SK-N-SH treated with all-trans-retinoic acid at 6 μM for 48 hours (cell line): ENCODE data around the gene GAS2L3.

ENCODE experiments used
- ATAC-seq: fragments of 200-7000 bp; cut with Tn5 transposase; 3 replicates; pipeline ENCODE4 v1.9.1; 2020; ENCODE audit warnings: mild to moderate bottlenecking, moderate library complexity
- BACH2 ChIP-seq: fragments of 250-450 bp; sonication (Bioruptor Pico); IDR thresholded peaks from 2 replicates; pipeline ENCODE4 v1.9.0; 2021; ENCODE audit warnings: mild to moderate bottlenecking, borderline replicate concordance
- CSDC2 ChIP-seq: fragments of 250-450 bp; sonication (Bioruptor Pico); IDR thresholded peaks from 2 replicates; pipeline ENCODE4 v1.5.0; 2020; ENCODE audit warnings: mild to moderate bottlenecking, moderate library complexity
- ESRRG ChIP-seq: fragments of 250-450 bp; sonication (Bioruptor Pico); IDR thresholded peaks from 2 replicates; pipeline ENCODE4 v1.6.1; 2021; ENCODE audit warnings: mild to moderate bottlenecking
- GLIS3 ChIP-seq: fragments of 250-450 bp; sonication (Bioruptor Pico); IDR thresholded peaks from 2 replicates; pipeline ENCODE4 v1.5.0; 2020; ENCODE audit warnings: mild to moderate bottlenecking, moderate library complexity
- ISL1 ChIP-seq: fragments of 250-450 bp; sonication (Bioruptor Pico); IDR thresholded peaks from 2 replicates; pipeline ENCODE4 v2.1.2; 2022; ENCODE audit warnings: mild to moderate bottlenecking, moderate library complexity
- OSR1 ChIP-seq: fragments of 250-450 bp; sonication (Bioruptor Pico); IDR thresholded peaks from 2 replicates; pipeline ENCODE4 v1.8.0; 2022; ENCODE audit warnings: moderate library complexity, mild to moderate bottlenecking, inconsistent platforms
- PPARA ChIP-seq: fragments of 250-450 bp; sonication (Bioruptor Pico); IDR thresholded peaks from 2 replicates; pipeline ENCODE4 v1.5.0; 2020; ENCODE audit warnings: mild to moderate bottlenecking, borderline replicate concordance
- RARB ChIP-seq: fragments of 250-450 bp; sonication (Bioruptor Pico); IDR thresholded peaks from 2 replicates; pipeline ENCODE4 v1.8.0; 2021; ENCODE audit warnings: mild to moderate bottlenecking, moderate library complexity
- SNAI2 ChIP-seq: fragments of 250-450 bp; sonication (Bioruptor Pico); IDR thresholded peaks from 2 replicates; pipeline ENCODE4 v1.5.0; 2020; ENCODE audit warnings: mild to moderate bottlenecking, moderate library complexity
- TCF4 ChIP-seq: fragments of 250-450 bp; sonication (Bioruptor Pico); IDR thresholded peaks from 2 replicates; pipeline ENCODE4 v1.8.0; 2021; ENCODE audit warnings: mild to moderate bottlenecking, moderate library complexity, borderline replicate concordance
- TOX ChIP-seq: fragments of 250-450 bp; sonication (Bioruptor Pico); IDR thresholded peaks from 2 replicates; pipeline ENCODE4 v1.8.0; 2021; ENCODE audit warnings: mild to moderate bottlenecking, moderate library complexity, borderline replicate concordance
- ZC3H10 ChIP-seq: fragments of 250-450 bp; sonication (Bioruptor Pico); IDR thresholded peaks from 2 replicates; pipeline ENCODE4 v1.5.1; 2021; ENCODE audit warnings: mild to moderate bottlenecking, moderate library complexity
- ZFP3 ChIP-seq: fragments of 250-450 bp; sonication (Bioruptor Pico); IDR thresholded peaks from 2 replicates; pipeline ENCODE4 v1.5.0; 2020; ENCODE audit warnings: mild to moderate bottlenecking, moderate library complexity
- ZNF565 ChIP-seq: fragments of 450-650 bp; formaldehyde crosslinking; conservative IDR thresholded peaks from 2 replicates; pipeline ENCODE4 v1.5.0; 2020; ENCODE audit warnings: low read depth, mild to moderate bottlenecking, moderate library complexity
- ZNF70 ChIP-seq: fragments of 450-650 bp; formaldehyde crosslinking; IDR thresholded peaks from 2 replicates; pipeline ENCODE4 v1.5.0; 2020; ENCODE audit warnings: mild to moderate bottlenecking, moderate library complexity
- ZNF8 ChIP-seq: fragments of 450-650 bp; formaldehyde crosslinking; IDR thresholded peaks from 2 replicates; pipeline ENCODE4 v1.5.0; 2020; ENCODE audit warnings: mild to moderate bottlenecking, moderate library complexity
- TF ChIP-seq, protein P1 (sequence below): fragments of 250-450 bp; sonication (Bioruptor Pico); IDR thresholded peaks from 2 replicates; pipeline ENCODE4 v1.5.1; 2021; ENCODE audit warnings: mild to moderate bottlenecking, moderate library complexity
- TF ChIP-seq, protein P2 (sequence below): fragments of 250-450 bp; sonication (Bioruptor Pico); IDR thresholded peaks from 2 replicates; pipeline ENCODE4 v1.8.0; 2021; ENCODE audit warnings: low read depth, mild to moderate bottlenecking, moderate library complexity, borderline replicate concordance
- TF ChIP-seq, protein P3 (sequence below): fragments of 250-450 bp; sonication (Bioruptor Pico); IDR thresholded peaks from 2 replicates; pipeline ENCODE4 v1.5.0; 2020; ENCODE audit warnings: mild to moderate bottlenecking, moderate library complexity
- TF ChIP-seq, protein P4 (sequence below): fragments of 250-450 bp; sonication (Bioruptor Pico); IDR thresholded peaks from 2 replicates; pipeline ENCODE4 v1.5.1; 2020; ENCODE audit warnings: low read depth, mild to moderate bottlenecking, moderate library complexity
- TF ChIP-seq, protein P5 (sequence below): fragments of 250-450 bp; sonication (Bioruptor Pico); IDR thresholded peaks from 2 replicates; pipeline ENCODE4 v1.8.0; 2020; ENCODE audit warnings: mild to moderate bottlenecking, moderate library complexity, borderline replicate concordance

The GAS2L3 gene

DNA sequence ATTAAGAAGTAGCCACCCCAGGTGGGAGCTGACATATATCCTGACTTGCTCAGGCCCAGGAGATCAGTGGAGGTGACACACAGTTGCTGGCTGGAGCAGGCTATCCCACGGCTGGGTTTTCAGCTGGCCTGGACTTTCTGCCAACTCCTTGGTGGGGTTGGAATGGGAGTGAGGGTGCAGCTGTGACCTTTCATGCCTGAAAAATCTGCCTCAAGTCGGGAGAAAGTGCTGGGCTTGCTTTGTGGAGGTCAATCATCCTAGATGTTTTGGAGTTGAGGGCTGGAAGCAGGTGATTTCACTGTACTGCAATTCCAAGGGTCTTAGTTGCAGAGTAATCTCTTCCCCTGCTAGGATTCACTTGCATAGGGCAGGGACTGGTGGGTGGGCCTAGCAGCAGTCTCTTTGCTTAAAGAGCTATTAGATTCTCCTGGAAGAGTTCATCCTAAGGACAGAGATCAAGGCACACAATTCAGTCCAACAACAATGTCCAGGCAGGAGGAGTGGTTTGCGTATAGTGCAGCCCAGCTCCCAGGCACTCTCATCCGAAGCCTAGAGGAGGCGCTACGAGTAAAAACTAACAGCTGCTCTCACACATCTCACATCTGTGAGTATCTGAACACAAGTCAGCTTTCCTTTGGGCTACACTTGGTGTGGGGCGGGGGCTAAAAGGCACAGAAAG lies 98.1 kb downstream of the GAS2L3 start:
- no peak for TF ChIP-seq TCF4
- no peak for TF ChIP-seq PPARA (CRISPR knock-in tag)
- TF ChIP-seq, protein P1, sequence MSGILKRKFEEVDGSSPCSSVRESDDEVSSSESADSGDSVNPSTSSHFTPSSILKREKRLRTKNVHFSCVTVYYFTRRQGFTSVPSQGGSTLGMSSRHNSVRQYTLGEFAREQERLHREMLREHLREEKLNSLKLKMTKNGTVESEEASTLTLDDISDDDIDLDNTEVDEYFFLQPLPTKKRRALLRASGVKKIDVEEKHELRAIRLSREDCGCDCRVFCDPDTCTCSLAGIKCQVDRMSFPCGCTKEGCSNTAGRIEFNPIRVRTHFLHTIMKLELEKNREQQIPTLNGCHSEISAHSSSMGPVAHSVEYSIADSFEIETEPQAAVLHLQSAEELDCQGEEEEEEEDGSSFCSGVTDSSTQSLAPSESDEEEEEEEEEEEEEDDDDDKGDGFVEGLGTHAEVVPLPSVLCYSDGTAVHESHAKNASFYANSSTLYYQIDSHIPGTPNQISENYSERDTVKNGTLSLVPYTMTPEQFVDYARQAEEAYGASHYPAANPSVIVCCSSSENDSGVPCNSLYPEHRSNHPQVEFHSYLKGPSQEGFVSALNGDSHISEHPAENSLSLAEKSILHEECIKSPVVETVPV (CRISPR knock-in tag): no peak
- TF ChIP-seq ZC3H10 (CRISPR knock-in tag): no peak
- no peak for TF ChIP-seq BACH2 (CRISPR knock-in tag)
- no peak for TF ChIP-seq CSDC2 (CRISPR knock-in tag)
- no peak for TF ChIP-seq ZNF565 (CRISPR knock-in tag)
- TF ChIP-seq OSR1 (CRISPR knock-in tag): no peak
- no peak for TF ChIP-seq ESRRG
- TF ChIP-seq SNAI2 (CRISPR knock-in tag): no peak
- TF ChIP-seq, protein P2, sequence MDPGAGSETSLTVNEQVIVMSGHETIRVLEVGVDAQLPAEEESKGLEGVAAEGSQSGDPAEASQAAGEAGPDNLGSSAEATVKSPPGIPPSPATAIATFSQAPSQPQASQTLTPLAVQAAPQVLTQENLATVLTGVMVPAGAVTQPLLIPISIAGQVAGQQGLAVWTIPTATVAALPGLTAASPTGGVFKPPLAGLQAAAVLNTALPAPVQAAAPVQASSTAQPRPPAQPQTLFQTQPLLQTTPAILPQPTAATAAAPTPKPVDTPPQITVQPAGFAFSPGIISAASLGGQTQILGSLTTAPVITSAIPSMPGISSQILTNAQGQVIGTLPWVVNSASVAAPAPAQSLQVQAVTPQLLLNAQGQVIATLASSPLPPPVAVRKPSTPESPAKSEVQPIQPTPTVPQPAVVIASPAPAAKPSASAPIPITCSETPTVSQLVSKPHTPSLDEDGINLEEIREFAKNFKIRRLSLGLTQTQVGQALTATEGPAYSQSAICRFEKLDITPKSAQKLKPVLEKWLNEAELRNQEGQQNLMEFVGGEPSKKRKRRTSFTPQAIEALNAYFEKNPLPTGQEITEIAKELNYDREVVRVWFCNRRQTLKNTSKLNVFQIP (CRISPR knock-in tag): no peak
- TF ChIP-seq ZNF8: no peak
- no peak for TF ChIP-seq RARB (CRISPR knock-in tag)
- TF ChIP-seq, protein P3, sequence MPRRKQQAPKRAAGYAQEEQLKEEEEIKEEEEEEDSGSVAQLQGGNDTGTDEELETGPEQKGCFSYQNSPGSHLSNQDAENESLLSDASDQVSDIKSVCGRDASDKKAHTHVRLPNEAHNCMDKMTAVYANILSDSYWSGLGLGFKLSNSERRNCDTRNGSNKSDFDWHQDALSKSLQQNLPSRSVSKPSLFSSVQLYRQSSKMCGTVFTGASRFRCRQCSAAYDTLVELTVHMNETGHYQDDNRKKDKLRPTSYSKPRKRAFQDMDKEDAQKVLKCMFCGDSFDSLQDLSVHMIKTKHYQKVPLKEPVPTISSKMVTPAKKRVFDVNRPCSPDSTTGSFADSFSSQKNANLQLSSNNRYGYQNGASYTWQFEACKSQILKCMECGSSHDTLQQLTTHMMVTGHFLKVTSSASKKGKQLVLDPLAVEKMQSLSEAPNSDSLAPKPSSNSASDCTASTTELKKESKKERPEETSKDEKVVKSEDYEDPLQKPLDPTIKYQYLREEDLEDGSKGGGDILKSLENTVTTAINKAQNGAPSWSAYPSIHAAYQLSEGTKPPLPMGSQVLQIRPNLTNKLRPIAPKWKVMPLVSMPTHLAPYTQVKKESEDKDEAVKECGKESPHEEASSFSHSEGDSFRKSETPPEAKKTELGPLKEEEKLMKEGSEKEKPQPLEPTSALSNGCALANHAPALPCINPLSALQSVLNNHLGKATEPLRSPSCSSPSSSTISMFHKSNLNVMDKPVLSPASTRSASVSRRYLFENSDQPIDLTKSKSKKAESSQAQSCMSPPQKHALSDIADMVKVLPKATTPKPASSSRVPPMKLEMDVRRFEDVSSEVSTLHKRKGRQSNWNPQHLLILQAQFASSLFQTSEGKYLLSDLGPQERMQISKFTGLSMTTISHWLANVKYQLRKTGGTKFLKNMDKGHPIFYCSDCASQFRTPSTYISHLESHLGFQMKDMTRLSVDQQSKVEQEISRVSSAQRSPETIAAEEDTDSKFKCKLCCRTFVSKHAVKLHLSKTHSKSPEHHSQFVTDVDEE: no peak
- TF ChIP-seq, protein P4, sequence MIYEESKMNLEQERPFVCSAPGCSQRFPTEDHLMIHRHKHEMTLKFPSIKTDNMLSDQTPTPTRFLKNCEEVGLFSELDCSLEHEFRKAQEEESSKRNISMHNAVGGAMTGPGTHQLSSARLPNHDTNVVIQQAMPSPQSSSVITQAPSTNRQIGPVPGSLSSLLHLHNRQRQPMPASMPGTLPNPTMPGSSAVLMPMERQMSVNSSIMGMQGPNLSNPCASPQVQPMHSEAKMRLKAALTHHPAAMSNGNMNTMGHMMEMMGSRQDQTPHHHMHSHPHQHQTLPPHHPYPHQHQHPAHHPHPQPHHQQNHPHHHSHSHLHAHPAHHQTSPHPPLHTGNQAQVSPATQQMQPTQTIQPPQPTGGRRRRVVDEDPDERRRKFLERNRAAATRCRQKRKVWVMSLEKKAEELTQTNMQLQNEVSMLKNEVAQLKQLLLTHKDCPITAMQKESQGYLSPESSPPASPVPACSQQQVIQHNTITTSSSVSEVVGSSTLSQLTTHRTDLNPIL (CRISPR knock-in tag): no peak
- no peak for TF ChIP-seq ISL1 (CRISPR knock-in tag)
- no peak for TF ChIP-seq ZNF70 (CRISPR knock-in tag)
- TF ChIP-seq, protein P5, sequence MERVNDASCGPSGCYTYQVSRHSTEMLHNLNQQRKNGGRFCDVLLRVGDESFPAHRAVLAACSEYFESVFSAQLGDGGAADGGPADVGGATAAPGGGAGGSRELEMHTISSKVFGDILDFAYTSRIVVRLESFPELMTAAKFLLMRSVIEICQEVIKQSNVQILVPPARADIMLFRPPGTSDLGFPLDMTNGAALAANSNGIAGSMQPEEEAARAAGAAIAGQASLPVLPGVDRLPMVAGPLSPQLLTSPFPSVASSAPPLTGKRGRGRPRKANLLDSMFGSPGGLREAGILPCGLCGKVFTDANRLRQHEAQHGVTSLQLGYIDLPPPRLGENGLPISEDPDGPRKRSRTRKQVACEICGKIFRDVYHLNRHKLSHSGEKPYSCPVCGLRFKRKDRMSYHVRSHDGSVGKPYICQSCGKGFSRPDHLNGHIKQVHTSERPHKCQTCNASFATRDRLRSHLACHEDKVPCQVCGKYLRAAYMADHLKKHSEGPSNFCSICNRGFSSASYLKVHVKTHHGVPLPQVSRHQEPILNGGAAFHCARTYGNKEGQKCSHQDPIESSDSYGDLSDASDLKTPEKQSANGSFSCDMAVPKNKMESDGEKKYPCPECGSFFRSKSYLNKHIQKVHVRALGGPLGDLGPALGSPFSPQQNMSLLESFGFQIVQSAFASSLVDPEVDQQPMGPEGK: no peak
- ATAC-seq: no peak

DNA sequence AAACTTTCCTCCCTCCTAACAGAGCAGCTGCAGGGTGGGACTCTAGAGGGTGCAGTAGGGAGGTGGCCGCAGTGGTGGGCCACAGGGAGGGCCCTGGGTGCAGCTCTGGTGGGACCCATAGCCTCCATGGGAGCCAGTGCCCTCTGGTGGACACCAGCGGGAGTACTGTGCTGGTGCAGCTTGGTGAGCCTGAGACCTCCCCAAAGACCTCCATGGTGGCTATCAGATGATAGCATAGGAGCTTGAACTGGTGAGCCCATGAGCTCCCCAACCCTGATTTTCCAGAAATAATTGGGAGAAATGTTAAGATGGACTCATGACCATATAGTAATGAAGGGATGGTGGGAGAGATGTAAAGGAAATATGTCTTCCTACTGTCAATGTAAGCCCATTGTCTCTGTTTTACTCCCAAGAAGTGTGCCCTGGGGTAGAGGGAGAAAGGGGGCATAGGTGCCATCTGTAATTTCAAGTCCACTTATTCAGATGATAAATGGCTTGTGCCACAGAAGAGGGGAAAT lies 98.7 kb downstream of the GAS2L3 start:
- no peak for TF ChIP-seq ZFP3 (CRISPR knock-in tag)
- TF ChIP-seq ZNF565 (CRISPR knock-in tag): no peak
- TF ChIP-seq OSR1 (CRISPR knock-in tag): no peak
- no peak for TF ChIP-seq CSDC2 (CRISPR knock-in tag)
- TF ChIP-seq, protein P1 (CRISPR knock-in tag): no peak
- TF ChIP-seq TOX: no peak
- TF ChIP-seq GLIS3: no peak
- TF ChIP-seq RARB (CRISPR knock-in tag): no peak
- TF ChIP-seq PPARA (CRISPR knock-in tag): no peak
- no peak for TF ChIP-seq SNAI2 (CRISPR knock-in tag)
- peak; percentile 33; the same call in 2 of the 3 replicates for ATAC-seq
